UCSD-AML1 (cell line): ENCODE data around the gene CACNA2D3.

Experiments
- DNase-seq: peaks from one replicate; lab custom pipeline; 2025; ENCODE audit not compliant: unreplicated experiment; lab: John Stamatoyannopoulos, UW

CACNA2D3 gene

DNA sequence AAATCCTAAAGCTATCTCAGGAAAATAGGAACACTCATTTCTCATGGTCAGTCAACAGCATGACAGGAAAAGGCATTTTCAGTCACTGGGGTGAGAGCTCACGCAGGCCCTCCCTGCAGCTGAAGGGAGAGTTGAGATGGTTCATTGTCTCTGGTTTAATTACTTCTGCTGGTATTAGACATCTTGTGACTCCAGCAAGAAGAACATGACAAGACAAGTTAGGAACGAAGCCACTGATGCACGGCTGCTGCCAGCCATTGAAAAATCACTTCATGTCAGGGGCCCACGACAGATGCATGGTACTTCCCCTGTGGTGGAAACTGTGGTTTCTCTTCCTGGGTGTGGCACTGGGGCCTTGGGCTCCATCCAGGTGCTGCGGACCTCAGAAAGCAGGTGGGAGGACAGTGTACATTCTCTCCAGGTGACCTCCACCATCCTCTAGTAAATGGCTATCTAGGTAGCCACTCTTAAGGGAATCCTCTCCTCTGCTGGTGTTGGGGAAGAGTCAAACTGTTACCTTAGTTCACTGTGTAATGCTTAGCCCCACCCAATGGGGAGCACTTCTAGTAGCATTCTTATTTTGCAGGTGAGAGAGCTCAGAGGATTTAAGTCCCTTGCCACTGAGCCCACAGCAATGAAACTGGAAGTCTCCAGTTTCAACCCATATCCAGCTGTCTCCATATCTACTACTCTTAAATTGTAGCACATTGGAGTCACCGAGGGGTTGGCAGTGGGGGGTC, 531.3 kb downstream of the CACNA2D3 start:
- no peak for DNase-seq

DNA sequence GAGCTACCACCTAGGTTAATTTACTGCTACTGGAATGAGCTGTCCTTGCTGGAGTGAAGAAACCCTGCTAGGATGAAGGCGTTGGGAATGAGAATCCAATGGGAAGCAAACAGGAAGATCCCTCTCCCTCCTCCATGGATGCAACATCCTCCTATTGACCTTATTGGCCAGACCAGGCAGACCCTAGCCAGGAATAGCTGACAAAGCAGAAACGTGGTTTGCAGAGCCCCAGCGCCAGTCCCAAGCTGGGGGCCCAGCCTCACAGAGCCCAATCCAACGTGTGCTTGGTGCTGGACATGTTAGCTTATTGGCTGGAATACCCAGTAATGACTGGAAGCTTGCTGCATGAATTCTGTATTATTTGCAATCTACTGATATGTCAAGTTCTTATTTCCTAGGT, 532.4 kb downstream of the CACNA2D3 start:
- DNase-seq, result no peak

DNA sequence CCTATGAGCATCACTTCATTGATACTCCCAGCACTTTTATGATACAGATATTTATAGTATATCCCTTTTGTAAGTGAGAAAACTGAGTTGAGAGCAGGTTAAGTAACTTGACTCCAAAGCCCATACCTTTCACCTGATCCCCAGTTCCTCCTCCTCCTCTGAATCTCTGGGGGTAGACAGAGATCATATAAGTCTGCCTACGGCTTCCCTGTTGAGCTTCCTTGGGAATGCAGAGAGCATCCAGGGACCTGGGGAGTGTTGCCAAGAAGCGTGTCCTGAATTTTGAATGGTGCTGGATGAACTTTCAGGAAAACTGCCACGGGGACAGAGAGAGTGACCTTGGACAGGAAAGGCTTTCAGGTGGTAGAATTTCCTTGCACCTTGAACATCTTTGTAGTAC, 537.0 kb downstream of the CACNA2D3 start:
- DNase-seq, result no peak

DNA sequence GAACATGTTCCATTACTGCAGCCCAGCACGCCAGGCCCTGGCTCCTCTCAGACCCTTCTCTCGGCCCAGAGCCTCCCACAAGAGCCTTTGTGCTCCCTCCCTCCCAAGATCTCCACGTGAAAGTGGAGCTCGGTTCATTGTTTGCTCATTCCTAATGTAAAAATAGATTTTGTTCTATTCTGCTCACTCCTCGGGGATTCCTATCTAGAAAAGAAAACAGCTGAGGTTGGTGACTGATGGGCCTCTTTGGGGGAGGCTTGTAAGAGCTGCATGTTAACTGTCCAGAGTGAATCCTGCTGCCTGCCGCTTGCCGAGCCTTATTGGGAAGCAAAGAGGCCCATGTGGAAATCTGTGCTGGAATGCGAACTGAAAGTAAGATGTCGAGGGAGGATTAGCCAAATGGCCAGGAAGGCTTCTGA, 538.4 kb downstream of the CACNA2D3 start:
- no peak for DNase-seq

DNA sequence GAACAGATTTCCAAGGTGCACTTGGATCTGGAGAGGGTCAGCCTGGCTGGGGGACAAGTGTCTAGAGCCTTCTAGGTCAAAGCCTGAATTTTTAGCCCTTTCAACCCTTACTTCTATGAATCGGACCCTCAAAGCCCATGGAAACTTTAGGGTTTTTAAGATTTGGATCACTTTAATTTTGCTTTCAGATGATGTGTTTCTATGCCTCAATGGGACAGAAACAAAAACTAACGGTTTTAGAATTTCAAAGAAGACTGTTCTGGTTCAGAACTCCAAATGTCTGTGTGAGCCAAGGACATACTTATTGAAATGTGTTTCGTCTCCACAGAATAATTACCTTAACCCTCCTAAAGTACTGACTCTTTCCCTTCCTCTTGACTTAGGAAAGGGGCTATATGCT, 538.8 kb downstream of the CACNA2D3 start:
- DNase-seq, result no peak

DNA sequence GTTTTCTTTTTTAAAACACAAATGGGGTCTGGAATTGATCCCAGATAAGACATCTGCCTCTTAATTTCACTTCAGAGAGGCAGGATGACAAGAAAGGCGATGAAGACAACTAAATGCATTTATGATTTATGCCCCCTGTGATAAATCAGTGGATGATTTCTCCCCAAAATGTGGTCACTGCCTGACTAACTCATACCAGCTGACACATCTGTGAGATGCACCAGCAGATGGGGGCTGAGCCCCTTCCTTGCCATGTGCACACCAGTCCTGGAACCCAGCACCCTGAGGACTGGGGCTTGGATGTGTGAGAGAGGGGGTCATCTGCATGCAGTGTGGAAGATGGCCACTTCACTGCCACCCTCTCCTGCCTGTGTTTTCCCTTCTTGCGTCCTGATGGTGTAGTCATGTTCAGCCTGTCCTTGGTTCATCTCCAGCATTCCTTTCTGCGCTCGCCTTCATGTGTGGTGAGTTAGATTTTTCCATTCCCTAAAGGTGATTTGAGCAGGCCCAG, 541.2 kb downstream of the CACNA2D3 start:
- DNase-seq, result no peak

DNA sequence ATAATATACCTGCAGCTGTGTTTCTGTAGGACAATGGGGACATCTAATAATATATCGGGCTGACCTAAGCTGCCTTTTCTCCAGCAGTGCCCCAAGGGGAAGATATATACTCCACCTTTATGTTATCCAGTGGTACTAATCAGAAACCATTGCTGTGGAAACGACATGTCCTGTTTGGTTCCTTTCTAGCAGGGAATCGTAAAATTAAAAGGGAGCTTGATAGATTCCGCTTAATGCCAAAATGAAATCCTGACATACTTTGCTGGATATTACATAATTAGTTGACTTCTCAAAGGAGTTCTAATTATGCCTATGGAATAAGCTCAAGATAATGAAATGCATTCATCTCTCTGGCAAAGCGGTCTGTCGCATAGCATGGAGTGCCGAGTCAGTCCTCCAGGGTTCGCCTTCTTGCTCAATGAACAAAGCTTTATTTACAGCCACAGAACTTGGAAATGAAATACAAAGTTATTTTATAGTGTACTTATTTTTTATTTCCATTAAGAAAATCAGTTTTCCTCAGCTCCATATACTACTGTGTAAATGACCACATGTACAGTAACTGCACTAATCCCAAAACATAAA, 542.8 kb downstream of the CACNA2D3 start:
- DNase-seq, result no peak

DNA sequence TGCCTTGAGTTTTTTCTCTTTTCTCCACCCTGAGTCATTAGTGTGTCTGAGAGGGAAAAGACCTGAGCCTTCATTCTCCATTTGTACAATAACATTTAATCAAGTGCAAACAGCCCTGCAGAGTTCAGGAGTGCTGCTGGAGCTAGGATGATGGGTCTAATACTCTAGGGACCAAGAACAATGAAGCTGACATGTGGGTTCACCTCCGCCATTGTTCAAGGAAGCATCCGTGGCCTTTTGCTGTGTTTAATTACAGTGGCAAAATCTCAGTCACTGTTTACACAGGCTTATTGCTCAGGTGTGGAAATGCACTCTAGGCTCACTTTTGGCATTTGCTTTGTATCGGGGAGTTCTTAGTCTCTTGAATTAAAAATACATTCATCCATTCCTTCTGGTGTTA, 545.9 kb downstream of the CACNA2D3 start:
- DNase-seq, result no peak

DNA sequence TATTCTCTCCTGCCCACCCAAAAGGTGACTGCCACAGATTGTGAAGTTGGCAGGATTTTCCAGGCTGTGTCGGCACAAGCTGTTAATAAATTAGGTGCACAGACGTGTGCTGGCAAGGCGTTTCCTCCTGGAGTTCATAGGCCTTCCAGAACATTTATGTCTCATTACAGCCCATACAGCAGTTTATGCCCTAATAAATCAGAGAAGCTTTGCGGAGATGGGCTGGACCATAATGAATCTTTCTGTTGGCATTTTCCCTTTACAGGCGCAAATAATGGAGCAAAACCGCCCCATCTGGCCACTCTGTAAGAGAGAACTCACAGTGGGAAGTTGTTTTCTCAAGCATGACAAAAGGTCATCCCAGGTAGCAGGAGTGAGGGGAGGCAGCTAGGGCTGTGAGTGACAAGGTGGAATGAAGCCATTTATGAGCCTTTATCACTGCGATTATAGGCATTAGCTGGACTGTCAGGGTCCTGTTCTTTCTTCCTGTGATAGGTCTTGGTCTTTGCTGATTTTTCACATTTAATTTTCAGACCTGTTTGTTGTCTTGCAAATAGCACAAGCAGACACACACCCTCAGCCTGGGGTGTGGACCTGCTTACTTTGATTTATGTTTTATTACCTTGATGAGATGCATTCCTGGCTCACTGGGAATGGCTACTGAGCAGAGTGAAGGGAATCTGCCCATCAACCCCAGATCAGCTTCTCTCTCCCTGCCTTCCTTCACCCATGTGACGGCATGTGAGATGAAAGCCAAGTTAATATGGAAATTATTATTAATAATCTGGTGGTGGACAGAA, 548.0 kb downstream of the CACNA2D3 start:
- DNase-seq, result no peak

DNA sequence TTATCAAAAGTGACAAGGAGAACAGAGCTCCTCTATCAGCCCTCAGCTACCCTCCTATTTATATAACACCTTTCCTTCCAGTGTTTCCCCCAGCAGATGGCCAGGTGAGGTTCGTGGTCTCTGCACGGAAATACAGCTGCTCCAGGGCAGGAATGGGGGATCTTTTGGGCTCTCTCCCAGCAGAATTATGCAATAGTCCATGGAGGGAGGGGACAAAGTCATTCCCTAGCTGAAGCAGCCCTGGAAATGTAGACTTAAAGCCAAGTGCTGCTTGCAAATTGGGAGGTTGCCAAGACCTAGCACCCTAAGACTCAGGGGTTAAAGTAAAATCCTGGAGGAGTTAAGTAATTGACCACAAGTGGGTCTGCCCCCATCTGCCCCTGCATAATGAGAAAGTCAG, 549.2 kb downstream of the CACNA2D3 start:
- no peak for DNase-seq

DNA sequence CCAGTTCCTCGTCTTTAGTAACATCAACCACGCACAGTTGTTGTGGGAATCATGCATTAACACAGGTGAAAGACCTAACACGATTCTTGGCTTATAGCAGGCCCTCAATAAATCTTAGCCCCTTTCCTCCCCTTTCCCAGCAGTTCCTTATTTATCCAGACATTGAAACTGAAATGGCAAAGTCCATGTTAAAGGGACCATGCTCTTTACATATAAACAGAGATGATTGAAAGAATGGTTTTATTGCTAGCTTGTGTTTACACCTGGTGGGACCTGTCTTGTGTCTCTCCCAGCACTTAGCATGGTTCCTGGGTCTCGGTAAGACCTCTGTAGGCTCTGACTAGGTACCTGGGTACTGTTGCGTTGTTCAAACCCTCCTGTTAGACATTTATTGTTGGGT, 553.7 kb downstream of the CACNA2D3 start:
- no peak for DNase-seq

DNA sequence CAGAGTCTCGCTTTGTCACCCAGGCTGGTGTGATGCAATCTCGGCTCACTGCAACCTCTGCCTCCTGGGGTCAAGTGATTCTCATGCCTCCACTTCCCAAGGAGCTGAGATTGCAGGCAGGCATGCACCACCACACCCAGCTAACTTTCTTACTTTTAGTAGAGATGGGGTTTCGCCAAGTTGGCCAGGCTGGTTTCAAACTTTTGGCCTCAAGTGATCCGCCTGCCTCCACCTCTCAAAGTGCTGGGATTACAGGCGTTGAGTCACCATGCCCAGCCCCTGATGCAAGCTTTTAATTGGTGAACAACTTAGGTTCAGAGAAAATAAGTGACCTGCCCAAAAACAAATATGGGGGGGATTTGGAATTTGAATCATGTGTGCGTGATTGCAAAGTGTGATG, 559.4 kb downstream of the CACNA2D3 start:
- DNase-seq, result no peak

DNA sequence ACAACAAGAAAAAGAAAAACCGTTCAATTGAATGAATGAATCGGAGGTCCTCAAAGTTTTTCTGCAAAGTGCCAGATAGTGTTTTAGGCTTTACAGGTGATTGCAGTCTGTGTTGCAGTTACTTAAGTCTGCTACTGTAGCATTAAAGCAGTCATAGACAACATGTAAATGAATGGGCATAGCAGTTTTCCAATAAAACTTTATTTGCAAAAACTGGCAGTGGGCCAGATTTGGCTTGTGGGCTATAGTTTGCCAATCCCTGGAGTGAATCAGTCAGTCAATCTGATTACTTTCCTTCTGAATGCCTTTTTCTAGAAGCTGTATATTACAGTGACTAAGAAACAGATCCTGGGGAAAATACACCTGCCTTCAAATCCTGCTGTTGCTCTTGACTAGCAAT, 562.9 kb downstream of the CACNA2D3 start:
- no peak for DNase-seq

DNA sequence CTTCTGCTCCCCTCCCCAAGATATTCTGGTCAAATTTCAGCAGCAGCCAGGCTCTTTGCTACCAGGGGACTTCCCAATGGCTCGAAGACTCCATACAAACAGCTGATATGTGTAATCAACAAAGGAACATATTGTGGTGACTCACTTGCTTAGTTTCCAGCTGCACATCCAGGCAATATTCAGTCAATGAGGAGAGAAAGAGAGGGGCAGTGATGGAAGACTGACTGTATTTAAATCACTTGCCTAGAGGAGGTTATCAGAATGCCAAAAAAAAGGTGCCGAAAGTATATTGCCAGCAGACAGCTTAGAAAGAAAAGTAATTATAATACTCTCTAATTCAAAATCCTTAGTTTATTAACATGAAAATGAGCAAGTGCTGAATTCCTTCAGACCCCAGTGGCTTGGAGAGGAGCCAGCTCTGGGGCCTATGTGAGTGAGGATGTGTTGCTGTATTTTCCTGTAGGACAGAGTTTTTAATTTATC, 569.0 kb downstream of the CACNA2D3 start:
- DNase-seq, result no peak

DNA sequence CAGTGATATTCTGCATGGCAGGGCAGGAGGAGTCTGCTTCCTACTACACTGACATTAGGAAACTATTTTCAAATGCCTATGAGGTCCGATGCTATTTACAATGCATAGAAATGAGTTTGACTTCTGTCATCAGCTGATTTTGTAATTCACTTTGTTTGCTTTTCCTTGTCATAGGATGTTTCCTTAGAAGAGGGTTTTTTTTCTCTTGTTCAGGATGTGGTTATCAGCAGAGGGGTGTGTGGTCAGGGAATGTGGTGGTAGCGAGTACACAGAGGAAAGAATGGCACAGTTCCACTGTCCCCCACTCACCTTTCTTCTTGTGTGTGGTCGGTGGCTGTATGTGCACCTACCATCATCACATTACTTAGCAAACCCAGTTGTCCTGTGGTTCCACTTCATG, 574.0 kb downstream of the CACNA2D3 start:
- DNase-seq, result no peak

DNA sequence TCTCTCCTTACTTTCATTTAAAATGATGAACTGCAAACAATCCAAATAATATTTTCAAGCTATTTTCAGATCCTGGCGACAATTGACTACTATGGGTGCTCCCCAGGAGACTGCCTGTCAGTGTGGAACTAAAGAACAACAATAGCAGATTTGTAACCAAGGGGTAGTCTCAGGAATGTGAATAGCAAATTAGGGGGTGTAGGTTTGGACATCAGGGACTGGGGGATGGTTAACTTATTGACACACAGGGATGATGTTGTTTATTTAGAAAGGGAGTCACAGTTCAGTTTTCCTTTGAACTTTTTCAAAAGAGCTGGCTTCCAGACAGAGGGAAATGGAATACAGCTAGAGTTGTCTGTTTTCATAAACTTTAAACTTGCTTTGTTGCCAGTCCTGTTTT, 575.7 kb downstream of the CACNA2D3 start:
- no peak for DNase-seq

DNA sequence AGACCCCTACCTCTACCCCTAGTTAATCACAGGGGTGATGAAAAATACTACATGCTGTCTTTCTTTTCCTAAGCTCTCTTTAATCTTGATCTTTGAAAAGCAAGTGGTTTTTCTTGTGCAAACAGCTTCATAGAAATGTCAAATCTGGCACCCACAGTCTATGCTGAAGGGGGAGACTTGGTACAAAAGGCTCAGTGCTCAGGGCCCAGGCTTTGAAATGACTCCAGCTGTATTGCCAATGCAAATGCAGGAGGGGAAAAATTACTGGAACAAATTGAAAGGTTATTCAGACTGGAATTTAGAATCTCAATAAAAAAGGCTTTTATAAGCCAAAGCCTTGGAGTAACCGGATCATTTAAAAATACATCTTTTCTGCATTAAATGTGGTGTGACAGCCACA, 581.6 kb downstream of the CACNA2D3 start:
- no peak for DNase-seq

DNA sequence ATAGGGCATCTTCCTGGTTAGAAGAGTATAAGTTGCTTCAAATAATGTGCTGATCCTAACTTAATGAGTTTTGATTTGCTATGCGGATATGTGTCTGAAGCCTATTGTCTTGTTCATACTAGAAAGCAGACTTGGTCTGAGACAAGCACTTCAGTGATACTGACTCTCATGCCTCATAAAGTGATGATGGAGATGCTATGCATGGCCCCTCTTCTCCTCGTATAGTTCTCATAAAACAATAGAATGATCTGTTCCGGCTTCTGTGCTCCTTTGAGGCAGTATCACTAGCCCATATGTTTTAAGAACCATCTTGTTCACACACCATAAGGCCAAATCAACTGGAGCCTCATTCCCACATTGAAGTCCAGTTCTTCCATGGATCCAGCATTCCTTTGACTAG, 583.4 kb downstream of the CACNA2D3 start:
- DNase-seq, result no peak

DNA sequence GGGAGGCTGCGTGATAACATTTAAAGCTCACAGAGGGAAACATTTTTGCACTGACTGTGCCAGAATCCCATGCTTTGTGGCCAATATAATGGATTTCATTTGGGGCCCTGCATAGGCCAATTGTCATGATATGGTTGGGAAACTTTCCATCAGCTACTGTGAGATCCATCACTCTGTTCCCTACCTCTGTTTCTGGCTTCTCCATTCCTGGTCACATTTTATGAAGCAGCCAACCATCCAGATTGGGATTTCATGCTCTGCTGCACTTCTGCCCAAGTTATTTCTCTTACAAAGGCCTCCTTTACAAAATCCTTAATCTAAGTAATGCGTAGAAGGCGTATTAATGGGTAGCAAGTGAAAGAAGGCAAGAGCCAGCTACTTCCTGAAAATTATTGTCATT, 584.4 kb downstream of the CACNA2D3 start:
- DNase-seq, result no peak

DNA sequence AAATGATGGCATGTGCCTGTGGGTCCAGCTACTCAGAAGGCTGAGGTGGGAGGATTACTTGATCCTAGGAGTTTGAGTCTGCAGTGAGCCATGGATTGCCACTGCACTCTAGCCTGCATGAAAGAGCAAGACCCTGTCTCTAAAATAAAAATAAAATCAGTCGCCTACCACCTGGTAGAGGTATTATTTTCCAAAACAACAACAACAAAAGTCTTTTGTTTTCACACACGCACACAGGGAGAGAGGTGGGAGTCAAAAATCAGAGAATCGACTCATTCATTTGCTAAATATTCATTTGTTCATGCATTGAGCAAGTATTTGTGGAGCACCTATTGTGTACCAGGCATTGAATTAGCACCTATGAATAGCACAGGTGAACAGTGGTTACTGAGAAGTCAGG, 587.4 kb downstream of the CACNA2D3 start:
- no peak for DNase-seq

DNA sequence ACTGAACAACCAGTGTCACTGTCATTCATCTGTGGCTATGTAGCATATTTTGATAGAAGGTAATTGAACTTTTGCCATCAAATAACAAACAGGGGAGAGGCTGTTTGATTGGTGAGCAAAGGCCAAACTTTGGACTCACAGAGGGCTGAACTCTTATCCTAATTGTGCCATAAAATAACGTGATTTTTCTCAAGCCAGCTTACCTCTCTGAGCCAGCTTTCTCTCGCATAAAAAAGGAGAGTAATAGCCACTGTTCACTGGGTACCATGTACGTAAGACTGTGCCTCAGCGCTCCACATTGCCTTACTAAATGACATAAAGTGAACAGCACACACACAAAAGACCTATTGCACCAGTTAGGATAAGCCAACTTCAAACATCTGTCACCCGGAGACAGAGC, 588.6 kb downstream of the CACNA2D3 start:
- DNase-seq, result no peak

DNA sequence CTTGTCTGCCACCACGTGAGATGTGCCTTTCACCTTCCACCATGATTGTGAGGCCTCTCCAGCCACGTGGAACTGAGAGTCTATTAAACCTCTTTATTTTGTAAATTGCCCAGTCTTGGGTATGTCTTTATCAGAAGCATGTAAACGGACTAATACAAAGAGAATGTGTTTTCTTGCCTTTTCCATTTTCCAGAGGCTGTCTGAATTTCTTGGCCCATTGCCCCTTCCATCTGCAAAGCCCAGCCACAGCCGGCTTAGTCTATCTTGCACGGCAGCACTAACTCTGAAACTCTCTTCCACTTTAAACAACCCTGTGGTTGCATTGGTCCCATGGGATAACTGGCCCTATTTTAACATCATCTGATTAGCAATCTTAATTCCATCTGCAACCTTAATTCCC, 590.2 kb downstream of the CACNA2D3 start:
- no peak for DNase-seq
